ENCODE data around the gene NBAS.

Gene NBAS

DNA sequence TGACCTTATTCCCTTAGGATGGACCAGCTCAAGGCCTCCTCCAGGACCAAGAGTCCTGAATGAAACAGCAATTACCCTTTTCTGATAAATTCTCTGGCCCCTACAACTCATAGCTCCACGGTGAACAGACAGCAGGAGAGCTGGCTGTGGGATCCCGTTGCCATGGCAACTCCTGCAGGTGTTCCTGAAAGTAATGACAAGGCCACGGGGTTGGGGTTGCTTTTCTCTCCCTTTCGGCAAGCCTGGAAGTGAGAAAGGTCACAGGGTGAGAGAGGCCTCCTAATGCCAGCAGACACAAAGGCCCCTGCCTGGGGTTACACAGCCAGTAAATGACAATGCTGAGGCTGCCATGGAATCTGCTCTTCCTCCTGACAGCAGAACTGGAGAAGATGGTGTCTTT lies 403.0 kb downstream of the NBAS start:
- peak; percentile 19 for DNase-seq

DNA sequence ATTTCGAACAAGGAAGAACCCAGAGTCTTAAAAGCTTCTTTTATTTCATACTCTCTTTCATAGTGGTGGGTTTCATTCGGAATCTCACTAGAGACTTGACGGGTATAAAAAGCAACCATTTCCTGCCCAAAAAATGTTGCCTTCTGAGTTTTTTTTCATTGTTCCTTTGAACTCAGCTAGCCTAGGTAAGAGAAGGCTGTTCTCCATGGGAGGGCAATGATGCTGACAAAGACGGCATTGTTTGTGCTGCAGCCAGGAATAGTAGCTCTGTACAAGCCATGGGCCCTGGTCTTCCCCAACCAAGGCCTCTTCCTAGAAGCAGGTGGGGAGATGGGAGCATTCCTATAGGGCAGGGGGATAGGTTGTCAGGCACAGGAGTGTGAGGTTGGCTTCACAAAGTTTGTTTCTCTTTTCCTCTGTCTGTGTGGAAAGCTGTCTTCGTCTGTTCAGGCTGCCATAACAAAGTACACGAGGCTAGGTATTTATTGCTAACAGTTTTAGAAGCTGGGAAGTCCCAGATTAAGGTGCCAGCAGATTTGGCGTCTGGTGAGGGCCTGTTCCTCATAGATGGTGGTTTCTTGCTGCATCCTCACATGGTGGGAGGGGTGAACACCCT lies 405.1 kb downstream of the NBAS start:
- DNase-seq, result no peak

DNA sequence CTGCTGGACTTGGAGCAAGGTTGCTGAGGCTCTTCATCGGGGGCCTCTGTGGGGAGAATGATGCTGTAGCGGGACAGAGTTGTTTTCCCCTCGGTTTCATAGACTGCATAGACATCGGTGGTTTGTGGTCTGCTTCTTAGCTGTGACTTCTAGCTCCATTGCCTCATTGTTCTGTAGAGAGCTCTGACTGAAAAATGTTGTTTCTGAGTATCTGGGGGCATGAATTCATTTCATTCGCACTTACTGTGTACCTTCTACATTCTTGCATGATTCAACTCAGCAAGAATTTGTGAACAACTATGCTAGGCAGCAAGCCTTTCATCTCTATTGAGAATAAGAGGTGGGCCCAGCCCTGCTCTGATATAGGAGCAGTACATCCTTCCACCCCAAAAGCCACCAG lies 406.8 kb downstream of the NBAS start:
- no peak for DNase-seq

DNA sequence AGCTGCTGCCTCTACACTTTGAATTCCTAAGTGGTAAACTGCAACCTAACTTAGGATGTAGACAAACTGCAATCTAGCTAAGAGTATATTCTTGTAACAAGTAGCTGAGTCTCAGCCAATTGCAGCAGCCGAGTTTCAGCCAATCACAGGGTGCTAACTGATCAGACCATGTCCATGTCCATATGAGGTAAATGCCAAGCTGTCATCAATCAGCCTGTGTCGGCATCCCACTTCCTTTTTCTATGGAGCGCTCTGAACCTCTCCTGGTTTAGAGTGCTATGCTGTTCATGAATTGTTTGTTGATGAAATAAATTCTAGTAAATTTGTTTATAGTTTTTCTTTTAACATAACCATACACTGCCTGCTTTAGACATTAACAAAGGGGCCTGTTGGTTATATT lies 408.8 kb downstream of the NBAS start:
- DNase-seq, result no peak

DNA sequence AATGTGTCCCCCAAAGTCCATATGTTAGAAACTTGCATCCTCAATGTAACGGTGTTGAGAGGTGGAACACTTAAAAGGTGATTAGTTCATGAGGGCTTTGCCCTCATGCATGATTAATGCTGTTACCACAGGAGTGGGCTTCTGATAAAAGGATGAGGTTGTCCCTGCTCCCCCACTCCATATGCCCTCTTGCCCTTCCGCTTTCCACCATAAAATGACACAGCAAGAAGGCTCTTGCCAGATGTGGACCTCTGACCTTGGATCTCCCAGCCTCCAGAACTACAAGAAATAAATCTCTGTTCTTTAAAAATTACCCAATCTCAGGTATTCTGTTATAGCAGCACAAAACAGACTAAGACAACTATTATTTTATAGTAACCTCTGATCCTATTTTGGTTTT lies 412.1 kb downstream of the NBAS start:
- no peak for DNase-seq

DNA sequence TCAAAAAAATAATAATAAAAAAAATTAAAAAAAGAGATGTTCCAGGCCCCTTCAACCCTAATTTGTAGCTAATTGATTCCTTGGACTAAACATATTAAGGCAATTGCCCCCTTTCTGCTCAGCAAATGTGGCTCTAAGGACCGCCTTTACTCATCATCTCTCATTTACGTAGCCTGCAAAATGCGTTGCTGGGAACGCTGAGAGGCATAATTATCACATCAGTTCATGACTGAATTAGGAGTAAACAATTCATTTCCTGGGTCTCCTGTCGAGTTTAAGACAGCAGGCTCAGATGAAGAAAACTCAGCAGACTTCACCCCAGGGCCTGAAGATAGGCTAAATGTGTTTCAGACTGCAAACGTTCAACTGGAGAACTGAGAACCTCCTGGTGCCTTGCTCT lies 413.5 kb downstream of the NBAS start:
- no peak for DNase-seq

DNA sequence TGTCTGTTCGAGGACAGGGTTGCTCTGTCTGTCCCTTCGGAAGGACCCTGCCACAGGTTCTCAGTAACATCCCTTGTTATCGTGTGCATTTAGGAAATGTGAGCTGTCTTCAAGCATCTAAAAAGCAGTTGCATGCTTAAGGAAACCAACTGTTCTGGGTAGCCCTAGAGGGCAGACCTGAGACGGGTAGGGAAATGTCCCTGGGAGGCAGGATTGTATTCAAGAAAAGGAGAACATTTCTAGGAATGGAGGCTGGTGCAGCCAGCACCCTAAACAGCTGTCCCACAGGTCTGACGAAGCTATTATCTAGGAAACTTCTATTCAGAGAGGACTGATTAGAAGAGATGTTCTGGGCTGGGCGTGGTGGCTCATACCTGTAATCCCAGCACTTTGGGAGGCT lies 414.2 kb downstream of the NBAS start:
- no peak for DNase-seq

DNA sequence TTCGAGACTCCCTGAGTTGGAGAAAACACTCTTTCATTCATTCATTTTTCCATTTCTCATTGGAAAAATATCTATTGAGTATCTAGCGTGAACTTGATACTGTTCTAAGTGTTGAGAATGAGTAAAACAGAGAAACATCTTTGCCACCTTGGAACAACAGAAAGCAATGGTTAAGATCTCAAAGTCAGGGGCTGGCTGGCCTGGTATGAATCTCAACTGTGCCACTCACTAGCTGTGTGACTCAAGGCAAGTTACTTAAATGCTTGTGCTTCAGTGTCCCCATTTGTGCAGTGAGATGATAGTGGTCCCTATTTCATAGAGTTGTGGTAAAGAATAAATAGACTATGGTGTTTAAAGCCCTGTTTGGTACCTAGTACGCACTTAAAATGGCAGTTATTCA lies 415.2 kb downstream of the NBAS start:
- no peak for DNase-seq

DNA sequence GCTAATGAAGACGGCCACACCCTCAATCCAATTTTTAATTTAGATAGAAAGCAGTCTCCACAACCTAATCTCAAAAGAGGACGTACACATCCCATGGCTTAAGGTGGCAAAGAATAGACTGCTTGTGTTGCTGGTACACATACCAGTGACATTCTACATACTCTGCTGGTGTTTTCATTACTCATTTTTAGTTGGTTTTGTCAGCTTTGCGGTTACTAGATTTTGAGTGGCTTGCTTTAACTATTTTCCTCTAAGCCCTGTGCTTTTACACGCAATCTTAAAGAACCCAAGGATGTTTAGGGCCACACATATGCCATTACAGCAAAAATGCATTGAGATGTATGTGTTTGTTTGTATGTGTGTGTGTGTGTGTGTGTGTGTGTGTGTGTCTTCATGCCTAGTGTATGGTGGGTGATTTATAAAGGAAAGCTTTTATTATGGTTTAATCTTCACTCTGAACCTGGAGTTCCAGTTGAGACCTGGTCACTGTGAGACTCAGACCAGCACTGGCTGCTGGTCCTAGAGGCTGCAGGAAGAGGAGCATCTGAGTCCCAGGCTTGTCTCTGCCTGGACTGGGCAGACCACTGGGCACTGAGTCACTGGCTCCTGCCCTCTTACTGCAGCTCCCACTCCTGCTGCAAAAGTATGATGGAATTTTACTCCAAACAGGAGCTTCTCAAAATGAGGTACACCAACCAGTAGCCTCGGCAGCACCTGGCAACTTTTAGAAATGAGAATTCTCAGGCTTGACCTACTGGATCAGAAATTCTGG lies 415.9 kb downstream of the NBAS start:
- DNase-seq, result no peak

DNA sequence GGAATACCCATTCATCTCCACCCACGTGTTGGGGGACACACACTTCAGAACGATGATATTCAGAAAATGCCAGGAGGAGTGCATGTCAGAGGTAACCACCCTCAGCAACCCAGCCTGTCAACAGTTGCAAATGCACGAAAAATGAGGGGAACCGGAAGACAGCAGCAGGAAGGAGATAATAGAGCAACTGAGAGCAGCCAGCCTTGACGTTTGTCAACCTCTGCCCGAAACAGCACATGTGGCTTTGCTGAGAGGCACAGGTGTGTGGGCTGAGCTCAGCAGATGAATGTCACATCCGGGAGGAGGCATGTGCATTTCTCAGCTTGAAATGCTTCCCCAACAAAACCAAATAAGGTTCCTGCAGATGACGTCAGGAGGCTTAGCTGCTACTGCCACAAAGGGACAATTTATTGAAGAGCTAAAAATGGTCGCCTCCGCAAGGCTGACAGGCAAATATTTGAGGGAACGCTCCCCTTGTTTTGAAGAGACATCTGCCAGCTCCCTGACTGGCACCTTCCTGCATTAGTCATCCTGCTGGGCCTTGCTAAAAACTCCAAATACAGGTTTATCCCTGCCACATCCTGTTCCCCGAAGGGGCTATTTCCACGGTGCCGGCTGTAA lies 419.0 kb downstream of the NBAS start:
- DNase-seq, result no peak

DNA sequence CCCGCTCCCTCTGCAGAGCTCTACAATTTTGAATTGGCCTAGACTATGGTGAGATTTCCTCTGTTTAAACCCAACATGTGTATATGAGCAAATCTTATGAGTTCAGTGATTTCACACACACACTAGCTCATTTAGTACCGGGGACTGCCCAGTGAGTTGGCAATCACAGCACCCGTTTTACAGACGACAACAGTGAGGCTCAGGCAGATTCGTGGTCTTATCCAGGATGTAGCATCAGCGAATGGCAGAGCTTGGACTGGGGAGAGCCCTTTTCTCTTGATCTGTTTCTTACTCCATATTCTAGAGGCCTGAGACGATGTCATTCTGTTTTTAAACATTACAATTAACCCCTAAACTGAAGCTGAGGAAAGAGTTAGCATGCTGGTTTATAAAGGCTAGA lies 419.9 kb downstream of the NBAS start:
- no peak for DNase-seq

DNA sequence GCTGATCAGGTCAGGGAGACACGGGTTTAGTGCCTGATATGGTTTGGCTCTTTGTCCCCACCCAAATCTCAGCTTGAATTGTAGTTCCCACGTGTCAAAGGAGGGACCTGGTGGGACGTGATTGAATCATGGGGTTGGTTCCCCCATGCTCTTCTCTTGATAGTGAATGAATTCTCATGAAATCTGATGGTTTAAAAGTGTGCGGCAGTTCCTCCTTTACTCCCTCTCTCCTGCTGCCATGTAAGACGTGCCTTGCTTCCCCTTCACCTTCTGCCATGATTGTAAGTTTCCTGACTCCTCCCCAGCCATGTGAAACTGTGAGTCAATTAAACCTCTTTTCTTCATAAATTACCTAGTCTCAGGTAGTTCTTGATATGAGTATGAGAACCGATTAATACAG lies 424.5 kb downstream of the NBAS start:
- no peak for DNase-seq

DNA sequence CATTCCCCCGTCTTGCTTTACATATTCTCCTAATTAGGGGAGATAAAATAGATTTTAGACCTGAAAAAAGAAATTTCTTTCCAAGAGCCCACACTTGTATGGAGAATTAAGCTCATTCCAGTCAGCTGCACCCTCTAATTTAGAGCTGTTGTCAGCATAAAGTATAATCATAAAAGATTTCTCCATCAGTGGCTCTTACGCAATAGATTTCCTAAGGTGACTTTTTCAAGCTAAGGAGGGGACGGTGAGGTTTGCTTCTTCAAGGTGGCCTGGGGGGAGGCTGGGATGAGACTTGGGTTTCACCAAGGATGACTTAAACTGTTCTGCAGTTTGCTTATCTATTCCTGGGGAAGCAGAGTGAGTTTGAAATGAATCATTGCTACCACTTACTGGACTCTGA lies 426.2 kb downstream of the NBAS start:
- DNase-seq, result no peak

DNA sequence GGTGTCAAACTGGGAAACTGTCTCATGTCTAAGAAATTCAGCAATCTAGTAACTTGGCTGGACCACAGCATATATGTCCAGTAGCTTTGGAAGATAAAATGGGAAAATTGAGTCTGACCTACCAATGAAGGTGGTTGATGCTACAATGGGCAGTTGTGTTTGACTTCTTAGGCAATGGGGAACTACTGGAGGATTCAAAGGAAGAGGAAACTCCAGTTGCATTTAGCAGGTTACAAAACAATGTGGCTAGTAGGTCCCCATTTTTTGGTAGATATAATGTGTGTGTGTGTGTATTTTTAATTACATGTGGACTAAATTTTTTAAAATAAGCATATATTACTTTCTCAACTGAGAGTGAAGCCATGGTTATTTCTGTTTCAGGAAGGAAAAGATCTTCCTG lies 427.7 kb downstream of the NBAS start:
- DNase-seq, result no peak

DNA sequence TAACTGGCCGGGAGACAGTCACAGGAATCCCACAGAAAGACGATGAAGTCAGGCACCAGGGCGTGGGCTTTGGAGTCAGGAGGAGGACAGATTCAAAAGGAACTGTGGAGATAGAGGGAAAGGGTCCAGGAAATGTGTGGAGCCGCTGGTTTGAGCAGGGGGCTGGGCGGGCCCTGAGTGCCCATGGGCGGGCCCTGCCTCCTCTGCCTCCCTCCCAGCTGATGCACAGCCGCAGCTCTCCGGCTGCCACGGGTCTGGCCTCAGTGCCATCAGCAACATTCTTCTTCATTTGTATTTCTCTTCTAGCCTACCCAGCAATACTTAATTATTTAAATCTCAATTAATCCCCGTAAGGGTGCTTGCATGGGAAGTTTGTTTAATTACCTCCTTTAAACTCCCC lies 432.3 kb downstream of the NBAS start:
- DNase-seq, result no peak

DNA sequence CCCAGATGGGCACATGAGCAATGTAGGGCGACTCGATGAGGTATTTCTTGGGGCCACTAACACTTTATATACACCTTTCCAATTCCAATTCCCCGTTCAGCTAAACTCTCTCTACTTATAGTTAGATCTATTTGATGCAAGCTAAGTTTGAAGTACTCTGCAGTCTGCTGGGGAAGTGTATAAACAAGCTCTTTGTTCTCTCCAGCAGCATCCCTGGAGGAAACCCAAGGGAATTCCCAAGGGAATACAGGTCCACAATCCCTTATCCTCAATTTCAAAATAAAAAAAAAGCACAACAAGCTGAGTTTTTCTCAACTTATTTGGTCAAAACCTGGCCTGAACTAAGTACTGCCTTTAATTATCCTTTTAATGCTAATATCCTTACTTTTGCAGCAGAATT lies 433.3 kb downstream of the NBAS start:
- no peak for DNase-seq

DNA sequence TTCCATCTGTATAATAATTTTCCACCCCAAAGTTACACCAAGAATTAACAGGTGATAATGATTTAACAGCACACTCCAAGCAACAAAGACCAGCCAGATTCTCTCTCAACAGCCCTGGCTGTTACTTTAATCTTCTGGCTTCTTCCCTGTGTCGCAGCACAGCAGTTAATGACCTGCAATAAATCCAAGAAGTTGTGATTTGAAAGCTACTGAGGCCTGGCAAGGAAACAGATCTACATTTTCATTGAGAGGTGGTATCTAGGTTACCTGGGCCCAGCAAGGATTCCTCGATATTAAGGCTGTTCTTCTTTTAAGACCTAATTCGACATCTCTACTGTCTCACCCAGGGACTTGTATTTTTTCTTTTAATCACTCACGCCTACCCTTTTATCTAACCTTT lies 433.8 kb downstream of the NBAS start:
- no peak for DNase-seq

DNA sequence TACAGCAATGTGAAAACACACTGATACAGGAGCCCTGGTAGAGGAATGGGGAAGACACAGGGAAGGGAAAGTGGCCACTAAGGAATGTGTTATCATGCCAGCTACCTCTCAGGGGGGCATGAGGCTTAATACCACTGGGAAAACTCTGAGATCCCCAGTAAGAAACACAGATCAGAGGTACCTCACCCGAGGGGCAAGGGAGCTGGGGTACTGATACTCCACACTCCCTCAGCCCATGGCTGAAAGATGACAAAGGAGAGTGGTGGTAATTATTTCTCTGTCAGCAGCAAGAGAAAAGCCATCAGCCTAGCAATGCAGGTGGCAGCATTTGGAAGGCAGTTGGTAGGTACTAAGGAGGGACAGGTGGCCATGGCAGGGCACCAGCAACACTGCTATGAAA lies 434.8 kb downstream of the NBAS start:
- DNase-seq, result no peak

DNA sequence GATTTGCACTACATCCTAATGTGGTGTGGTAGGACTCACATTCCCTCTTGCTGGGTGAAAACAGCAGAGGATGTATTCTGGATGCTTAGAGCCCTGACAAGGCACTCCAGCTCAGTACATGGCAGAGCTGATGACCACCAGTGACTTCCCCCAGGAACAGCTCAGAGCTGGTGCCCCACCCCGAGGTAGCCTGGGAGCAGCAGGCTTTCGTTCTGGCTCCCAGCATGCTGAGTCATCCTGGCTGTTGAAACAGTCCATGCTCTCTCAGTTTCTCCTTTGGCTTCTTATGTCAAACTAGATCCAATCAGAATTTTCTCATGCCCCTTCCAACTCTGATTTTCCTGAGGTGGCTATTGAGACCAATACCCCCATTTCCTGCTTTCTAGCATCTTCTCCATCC lies 438.2 kb downstream of the NBAS start:
- DNase-seq, result no peak

DNA sequence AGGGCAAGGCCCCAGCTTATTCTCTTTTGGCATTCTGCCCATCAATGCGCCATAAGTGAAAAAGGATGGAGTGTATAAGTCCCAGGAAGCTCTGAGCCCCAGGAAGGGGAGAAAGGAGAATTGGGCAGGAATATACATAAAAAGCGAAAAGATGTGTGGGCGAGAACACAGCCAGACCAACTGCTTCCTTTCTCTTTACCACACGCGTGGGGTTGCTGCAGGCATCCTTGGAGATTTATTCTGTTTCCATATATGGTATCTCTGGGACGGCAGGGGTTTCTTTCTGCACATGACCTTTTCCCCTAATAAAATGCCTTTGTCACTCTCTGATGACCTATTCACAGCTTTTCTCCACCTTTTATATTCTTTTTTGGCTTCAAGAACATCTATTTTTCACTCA lies 440.5 kb downstream of the NBAS start:
- DNase-seq, result no peak

DNA sequence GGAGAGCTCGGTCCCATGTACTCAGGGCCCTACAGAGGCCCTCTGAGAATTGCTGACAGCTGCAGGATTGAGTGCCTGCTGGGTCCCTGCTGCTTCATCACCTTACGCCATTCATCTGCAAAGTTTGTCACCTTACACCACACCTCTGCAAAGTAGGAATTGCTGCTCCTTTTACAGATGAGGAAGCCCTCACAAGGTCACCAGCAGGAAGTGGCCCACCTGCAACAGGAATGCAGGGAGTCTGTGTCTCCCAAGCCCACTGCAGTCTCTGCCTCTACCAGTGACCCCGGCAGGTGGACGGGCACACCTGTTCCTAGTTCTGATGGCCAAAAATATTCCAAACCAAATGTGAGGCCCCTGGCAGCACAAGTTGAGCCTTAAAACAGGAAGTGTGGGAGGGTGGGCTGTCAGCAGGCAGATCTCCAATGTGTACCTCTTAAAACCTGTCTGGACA lies 441.4 kb downstream of the NBAS start:
- DNase-seq, result peak; percentile 30

DNA sequence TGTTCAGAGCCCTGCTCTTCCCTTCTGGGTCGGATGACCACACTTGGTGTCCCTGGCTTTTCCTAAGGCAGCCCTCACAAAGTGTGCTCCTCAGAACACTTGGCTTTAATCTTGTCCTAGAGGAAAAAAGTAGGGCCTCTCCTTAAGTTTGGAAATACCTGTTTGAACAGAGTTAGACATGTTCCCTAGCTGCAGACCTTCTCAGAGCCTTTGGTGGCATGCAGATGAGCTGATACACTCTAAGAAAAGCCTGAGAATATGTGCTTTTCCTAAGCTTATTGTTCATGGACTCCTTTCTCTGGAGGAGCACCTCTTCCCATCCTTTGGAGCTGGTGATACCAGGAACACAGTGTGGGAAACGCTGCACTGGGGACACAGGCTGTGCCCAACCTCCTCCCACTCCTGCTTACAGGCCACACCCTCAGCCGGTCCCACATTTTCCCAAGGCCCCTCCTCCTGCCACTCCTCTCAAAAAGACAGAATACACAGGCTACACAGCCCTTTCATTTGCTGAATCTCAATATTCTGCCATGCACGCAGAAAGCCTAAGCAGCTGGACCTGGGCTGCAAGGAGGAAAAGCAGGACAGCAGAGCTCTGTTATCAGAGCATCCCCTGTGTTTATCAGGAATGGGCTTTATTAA lies 443.6 kb downstream of the NBAS start:
- no peak for DNase-seq

Measured in NCI-H2107 (cell line).